Gastroesophageal sphincter (tissue), 4 donors: Measurements from ENCODE around the gene DDX28. TPM values are rescaled to one million over a fixed set of nuclear protein-coding genes. Genes with fewer than 3 reads are reported as not detected.

Experiments
- ATAC-seq: fragments of 150-250 bp; one replicate; pipeline ENCODE4 v1.9.1; 2016; ENCODE audit warnings: mild to moderate bottlenecking, moderate library complexity
- H3K27ac ChIP-seq, 4 donors: fragments of 200-600 bp; sonication (generic) in 3 of 4; 1 replicate in 3 of 4; 2 replicates in 1 of 4; pipeline ENCODE4 v1.5.1; 2016 to 2019
- H3K27me3 ChIP-seq: fragments of 200-600 bp; sonication (generic); one replicate; pipeline ENCODE4 v1.5.1; 2019
- H3K36me3 ChIP-seq, 2 donors: fragments of 200-600 bp; sonication (generic); one replicate each; pipeline ENCODE4 v1.5.1; 2019; ENCODE audit warnings: control low read depth in 1 of 2
- H3K4me1 ChIP-seq, 3 donors: fragments of 200-600 bp; sonication (generic); 1 replicate in 2 of 3; 2 replicates in 1 of 3; pipeline ENCODE4 v1.5.1; 2016 to 2019; ENCODE audit warnings: control low read depth in 2 of 3
- H3K4me3 ChIP-seq, 2 donors: fragments of 200-600 bp; sonication (generic); one replicate each; pipeline ENCODE4 v1.5.1; 2019; ENCODE audit warnings: mild to moderate bottlenecking in 1 of 2, moderate library complexity in 1 of 2
- H3K9me3 ChIP-seq, 3 donors: fragments of 200-600 bp; sonication (generic); one replicate each; pipeline ENCODE4 v1.5.1; 2017 to 2019; ENCODE audit warnings: control low read depth in 2 of 3
- CTCF ChIP-seq, 4 experiments: fragments of 200-600 bp in 2 of 4; fragments of 450-650 bp in 2 of 4; sonication (generic) in 1 of 4; IDR thresholded peaks; one replicate each; pipeline ENCODE4 v1.5.1; 2017 to 2019; ENCODE audit warnings: antibody characterized with exemption in 4 of 4, mild to moderate bottlenecking in 2 of 4, moderate library complexity in 2 of 4
- EP300 ChIP-seq: sonication (generic); formaldehyde crosslinking; IDR thresholded peaks from one replicate; pipeline ENCODE4 v1.6.1; 2017; ENCODE audit warnings: antibody characterized with exemption, mild to moderate bottlenecking
- POLR2A ChIP-seq, 2 donors: fragments of 450-650 bp; IDR thresholded peaks; one replicate each; pipeline ENCODE4 v1.6.1; 2017; ENCODE audit warnings: antibody characterized with exemption in 2 of 2, mild to moderate bottlenecking in 2 of 2, moderate library complexity in 1 of 2
- POLR2AphosphoS5 ChIP-seq: sonication (generic); formaldehyde crosslinking; IDR thresholded peaks from one replicate; pipeline ENCODE4 v1.6.1; 2017; ENCODE audit warnings: antibody characterized with exemption
- WGBS, 2 donors: methylation state at CpG; one replicate each; pipeline ENCODE4 v1.1.5; 2018; ENCODE audit warnings: low coverage in 1 of 2; 5-methylcytosine and 5-hydroxymethylcytosine counted together
- total RNA-seq, 4 donors: library from RNA; depleted of rRNA; stranded (reverse); fragments of >200 nt; gene quantifications; one replicate each; pipeline ENCODE4 v1.1.0, GENCODE V29; 2016

Gene DDX28
- total RNA-seq, 4 donors from 2014 or later = 6.5 to 10.4 (median 8.0) TPM

DNA sequence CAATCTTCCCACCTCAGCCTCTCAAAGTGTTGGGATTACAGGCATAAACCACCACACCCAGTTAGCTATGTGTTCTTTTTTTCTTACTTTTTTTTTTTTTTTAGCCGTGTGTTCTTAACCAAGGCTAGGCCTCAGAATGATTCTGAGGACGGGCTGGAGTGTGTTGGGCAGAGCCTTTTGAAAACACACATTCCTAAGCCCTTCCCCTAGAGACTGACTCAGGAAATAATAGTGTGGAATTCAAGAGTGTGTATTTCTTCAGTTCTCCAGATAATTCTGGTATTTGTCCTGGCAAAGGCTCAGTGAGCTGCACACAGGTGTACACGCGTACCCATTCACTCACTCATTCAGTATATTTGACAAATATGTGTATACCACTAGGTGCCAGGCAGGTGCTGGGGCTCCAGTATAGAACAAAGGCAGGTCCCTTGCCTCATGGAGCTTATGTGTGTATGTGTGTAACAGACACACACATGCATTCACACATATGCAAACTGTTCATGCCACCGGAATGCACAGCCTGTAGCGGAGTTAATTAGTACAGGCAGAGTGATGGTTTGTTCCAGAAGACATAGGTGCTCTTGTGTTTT lies 42.8 kb upstream of the DDX28 start:
- H3K36me3 ChIP-seq = peaks cover 0 to 59% of the 10 kb centered on the region in 2 donors
- peak overlapping the region in 3 of 4 donors; percentile 28 to 74 (median 50) for H3K27ac ChIP-seq
- H3K4me3 ChIP-seq = no peak overlapping the region
- peaks cover 0 to 32% (median 20%) of the 10 kb centered on the region in 3 donors for H3K4me1 ChIP-seq
- no peaks in the 10 kb centered on the region for H3K9me3 ChIP-seq
- TF ChIP-seq POLR2AphosphoS5 (no peak), CTCF (IDR thresholded peaks at IDR 0.05) (no peak), EP300 (no peak), POLR2A (IDR thresholded peaks at IDR 0.05) (no peak)
- WGBS, 2 donors = 38 to 75% methylated on average over 2 to 3 of the region's 6 CpGs
- H3K27me3 ChIP-seq = no peaks in the 10 kb centered on the region
- peak; percentile 58 for ATAC-seq

DNA sequence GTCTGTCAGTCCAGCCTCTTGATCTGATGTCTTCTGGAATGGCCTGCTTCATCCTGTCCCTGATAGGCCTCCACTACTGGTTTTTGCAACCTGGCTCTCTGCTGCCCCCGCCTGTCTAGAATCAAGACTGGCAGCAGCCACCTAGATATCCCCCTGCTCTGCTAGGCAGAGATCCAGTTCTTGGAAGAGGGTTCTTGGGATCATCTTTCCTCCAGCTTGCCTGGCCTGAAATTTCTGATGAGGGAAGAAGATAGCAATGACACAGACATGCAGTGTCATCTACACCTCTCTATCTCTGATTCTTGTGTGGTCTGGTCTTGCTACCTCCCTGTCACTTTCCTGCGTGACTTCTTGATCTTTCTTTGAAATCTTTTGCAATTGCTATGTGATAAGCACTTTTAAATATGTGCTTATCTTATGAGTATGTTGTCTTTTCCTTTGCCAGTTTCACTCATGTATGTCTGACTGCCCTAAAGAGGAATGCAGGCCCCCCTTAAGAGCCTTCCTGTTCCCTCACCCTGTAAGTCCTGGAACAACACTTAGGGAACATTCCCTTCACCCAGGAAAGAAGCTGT lies 41.8 kb upstream of the DDX28 start:
- Histone ChIP-seq H3K4me3 (no peak overlapping the region), H3K4me1 (peaks cover 0 to 27% (median 20%) of the 10 kb centered on the region in 3 donors), H3K27ac (peak overlapping the region in 3 of 4 donors; percentile 28 to 74 (median 50)), H3K27me3 (no peaks in the 10 kb centered on the region), H3K9me3 (no peaks in the 10 kb centered on the region), H3K36me3 (peaks cover 0 to 59% of the 10 kb centered on the region in 2 donors)
- 56 to 100% methylated on average over 1 to 2 of the region's 2 CpGs for WGBS, 2 donors
- TF ChIP-seq CTCF (IDR thresholded peaks at IDR 0.05) (peak; percentile 57 to 74 (median 64)), POLR2A (IDR thresholded peaks at IDR 0.05) (no peak), POLR2AphosphoS5 (peak; percentile 13), EP300 (no peak)
- ATAC-seq = peak; percentile 78

DNA sequence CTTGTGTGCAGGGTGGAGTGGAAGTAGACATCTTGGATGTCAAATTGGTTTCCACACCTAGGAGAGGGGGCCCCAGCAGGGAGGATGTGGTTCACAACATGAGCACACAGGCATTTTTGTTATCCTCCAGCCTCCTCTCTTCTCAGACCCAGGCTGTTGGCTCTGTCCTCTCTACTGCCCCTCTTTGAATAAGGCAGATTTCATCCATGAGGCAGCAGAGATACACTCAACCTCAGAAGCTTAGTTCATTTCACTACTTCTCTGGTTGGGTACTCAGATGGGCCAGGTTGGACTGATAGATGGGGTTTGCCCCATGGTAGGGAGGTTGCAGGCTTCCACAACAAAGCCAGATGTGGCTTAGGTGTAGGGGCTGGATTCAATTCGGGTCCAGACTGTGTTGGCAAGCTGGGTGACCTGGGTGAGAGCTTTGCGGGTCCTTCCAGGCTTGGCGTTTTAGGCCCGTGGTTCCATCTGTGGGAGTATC lies 39.9 kb upstream of the DDX28 start:
- Histone ChIP-seq H3K27me3 (no peaks in the 10 kb centered on the region), H3K9me3 (no peaks in the 10 kb centered on the region), H3K36me3 (peaks cover 0 to 60% of the 10 kb centered on the region in 2 donors), H3K4me3 (no peak overlapping the region), H3K4me1 (peaks cover 0 to 21% (median 13%) of the 10 kb centered on the region in 3 donors), H3K27ac (peak overlapping the region in 1 of 4 donors; percentile 10)
- TF ChIP-seq CTCF (IDR thresholded peaks at IDR 0.05) = no peak
- TF ChIP-seq POLR2AphosphoS5 = no peak
- no peak for TF ChIP-seq POLR2A (IDR thresholded peaks at IDR 0.05)
- no peak for TF ChIP-seq EP300
- 100% methylated on average over 1 to 3 of the region's 4 CpGs for WGBS, 2 donors
- ATAC-seq = no peak

DNA sequence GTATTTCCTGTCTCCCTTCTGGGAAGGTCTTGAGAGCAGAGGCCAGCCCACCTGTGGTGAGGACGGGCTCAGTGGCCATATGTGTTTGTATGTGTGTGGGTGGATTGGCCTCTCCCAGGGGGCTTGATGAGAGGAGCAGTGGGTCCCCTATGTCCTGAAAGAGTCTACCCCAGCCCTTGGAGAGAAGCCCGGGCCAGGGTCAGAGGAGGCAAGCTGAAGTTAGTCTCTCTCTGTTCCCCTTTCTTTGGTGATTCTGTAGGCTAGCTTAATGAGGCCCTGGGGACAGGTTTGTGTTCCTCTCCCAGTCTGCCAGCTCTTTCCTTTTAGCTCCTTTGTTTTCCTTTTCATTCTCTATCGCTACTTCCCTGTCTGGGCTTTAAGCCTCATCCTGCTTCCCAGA lies 38.4 kb upstream of the DDX28 start:
- TF ChIP-seq CTCF (IDR thresholded peaks at IDR 0.05) (no peak), POLR2A (IDR thresholded peaks at IDR 0.05) (no peak)
- peaks cover 0 to 21% (median 13%) of the 10 kb centered on the region in 3 donors for H3K4me1 ChIP-seq
- no peak overlapping the region for H3K4me3 ChIP-seq
- ATAC-seq = no peak
- WGBS, 2 donors = 81% methylated on average over 2 of the region's 3 CpGs; no CpG with 5 or more reads in 1 of the 2 donors
- H3K27ac ChIP-seq = no peak overlapping the region
- no peaks in the 10 kb centered on the region for H3K9me3 ChIP-seq
- no peaks in the 10 kb centered on the region for H3K27me3 ChIP-seq
- H3K36me3 ChIP-seq = peaks cover 0 to 60% of the 10 kb centered on the region in 2 donors

DNA sequence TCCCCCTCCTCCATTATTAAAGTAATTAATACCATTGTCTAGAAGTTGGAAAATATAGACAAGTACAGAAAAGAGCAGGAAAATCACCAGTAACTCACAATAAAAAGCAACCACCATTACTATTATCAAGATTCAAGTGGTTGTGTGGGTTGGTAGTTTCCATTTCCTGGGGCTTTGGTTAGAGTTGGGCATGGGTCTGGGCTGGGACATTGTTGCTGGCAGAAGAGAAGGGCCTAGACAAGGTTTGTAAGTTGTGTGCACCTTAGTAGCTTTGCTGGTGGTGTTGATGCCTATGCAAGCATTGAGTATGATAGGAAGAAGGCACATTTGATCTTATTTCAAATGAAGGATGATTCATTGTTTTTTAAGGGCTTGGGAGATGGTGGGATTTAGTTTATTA lies 36.8 kb upstream of the DDX28 start:
- H3K36me3 ChIP-seq = peaks cover 0 to 68% of the 10 kb centered on the region in 2 donors
- no peak overlapping the region for H3K4me3 ChIP-seq
- no peaks in the 10 kb centered on the region for H3K27me3 ChIP-seq
- H3K27ac ChIP-seq = no peak overlapping the region
- H3K9me3 ChIP-seq = no peaks in the 10 kb centered on the region
- TF ChIP-seq POLR2AphosphoS5 = no peak
- TF ChIP-seq POLR2A (IDR thresholded peaks at IDR 0.05) = no peak
- TF ChIP-seq EP300 = no peak
- TF ChIP-seq CTCF (IDR thresholded peaks at IDR 0.05) = no peak
- ATAC-seq = no peak
- H3K4me1 ChIP-seq = peaks cover 0 to 8% (median 4%) of the 10 kb centered on the region in 3 donors
